Stimulated activated CD8-positive, alpha-beta memory T cell treated with anti-CD3 and anti-CD28 coated beads, Interleukin-15, amount 100 ng/mL, for 1 hour (primary cell): ENCODE results near the gene ADH5.
"Not testable (repeated sequence)": the region's sequence is repeated elsewhere in the genome, so short reads cannot be mapped to it uniquely, and the experiment has no call there.

Experiments
- DNase-seq: peaks from one replicate; pipeline ENCODE4 v3.0.0-alpha.2; 2020; ENCODE audit warnings: low read depth

Gene ADH5

DNA sequence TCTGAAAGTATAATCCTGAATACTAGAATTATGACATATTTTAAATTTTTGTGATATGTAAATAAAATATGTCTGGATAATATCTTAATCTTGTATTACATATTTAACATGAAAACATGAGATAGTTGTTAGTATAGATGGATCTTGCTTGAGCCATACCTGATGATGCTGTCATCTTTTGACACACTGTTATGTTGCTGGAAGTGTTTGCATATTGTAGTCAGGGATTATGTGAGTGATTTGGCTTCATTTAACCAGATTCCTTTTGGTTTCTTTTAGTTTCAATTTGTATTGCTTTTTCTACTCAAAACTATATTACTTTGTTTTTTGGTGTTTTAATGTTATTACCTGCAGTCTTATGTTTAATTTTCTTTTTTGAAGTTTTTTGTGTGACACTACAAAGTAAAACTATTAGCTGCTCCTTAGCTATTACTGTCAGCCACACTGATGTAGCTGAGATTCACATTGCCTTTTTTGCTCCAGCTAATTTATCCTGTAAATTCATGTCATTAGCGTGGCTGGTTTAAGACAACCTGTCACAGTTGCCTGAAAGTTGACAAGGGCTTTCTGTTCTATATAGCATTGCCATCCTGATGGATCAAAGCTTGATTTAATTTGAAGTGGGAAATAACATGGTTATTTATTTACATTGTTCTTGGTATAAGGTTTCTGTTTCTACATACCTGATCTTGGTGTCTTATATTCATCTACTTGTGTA, 59.4 kb downstream of the ADH5 start:
- no peak for DNase-seq

- DNase-seq = no peak
Measured at GRCh38 chr4:99028187-99028586, 60.4 kb downstream of the ADH5 start.

- DNase-seq = no peak
Measured at GRCh38 chr4:99027304-99027703, 61.3 kb downstream of the ADH5 start.

DNA sequence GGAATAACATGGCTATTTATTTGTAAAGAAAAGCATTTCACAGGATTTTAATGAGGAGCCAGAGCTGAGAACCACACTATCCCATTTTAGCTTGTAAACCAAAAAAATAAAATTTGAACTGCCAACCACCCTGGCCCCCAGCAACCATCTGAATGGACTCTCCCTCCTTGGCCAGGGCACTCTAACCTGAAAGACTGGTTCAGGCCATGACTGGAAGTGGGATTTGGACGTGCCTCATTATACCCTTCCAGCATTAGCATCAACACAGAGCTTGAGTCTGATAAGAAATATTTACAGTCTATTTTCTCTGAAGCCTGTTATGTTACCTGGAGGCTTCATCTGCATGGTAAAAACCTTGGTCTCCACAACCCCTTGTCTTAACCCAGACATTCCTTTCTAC, 63.1 kb downstream of the ADH5 start:
- no peak for DNase-seq

DNA sequence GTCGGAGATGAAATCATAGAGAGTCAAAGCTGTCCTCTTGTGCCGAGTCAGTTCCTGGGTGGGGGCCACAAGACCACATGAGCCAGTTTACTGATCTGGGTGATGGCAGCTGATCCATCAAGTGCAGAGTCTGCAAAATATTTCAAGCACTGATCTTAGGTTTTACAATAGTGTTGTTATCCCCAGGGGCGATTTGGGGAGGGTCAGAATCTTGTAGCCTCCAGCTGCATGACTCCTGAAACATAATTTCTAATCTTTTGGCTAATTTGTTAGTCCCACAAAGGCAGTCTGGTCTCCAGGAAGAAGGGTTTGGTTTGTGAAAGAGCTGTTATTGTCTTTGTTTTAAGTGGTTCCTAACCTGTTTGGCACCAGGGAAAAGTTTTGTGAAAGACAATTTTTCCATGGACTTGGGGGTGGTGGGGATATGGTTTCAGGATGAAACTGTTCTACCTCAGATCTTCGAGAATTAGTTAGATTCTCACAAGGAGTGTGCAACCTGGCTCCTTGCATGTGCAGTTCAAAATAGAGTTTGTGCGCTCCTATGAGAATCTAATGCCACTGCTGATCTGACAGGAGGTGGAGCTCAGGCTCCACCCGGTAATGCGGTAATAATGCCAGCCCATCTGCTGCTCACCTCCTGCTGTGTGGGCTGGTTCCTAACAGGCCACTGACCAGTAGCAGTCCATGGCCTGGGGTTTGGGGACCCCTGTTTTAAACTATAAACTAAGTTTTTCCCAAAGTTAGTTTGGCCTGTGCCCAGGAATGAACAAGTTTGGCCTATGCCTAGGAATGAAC, 63.9 kb downstream of the ADH5 start:
- DNase-seq = no peak

DNA sequence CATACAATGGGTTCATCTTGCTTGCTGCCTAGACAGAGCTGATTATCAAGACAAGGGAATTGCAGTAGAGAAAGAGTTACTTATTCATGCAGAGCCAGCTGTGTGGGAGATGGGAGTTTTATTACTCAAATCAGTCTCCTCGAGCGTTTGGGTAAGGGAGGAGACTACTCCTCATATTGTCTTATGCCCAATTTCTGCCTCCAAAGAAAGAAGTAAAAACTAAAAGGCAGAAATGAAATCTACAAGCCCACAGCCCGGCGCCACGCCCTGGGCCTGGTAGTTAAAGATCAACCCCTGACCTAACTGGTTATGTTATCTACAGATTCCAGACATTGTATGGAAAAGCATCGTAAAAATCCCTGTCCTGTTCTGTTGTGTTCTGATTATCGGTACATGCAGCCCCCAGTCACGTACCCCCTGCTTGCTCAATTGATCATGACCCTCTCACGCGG, 64.8 kb downstream of the ADH5 start:
- DNase-seq = not testable (repeated sequence)

GRCh38 chr4:99022566-99022965, 66.0 kb downstream of the ADH5 start:
- no peak for DNase-seq

- DNase-seq = no peak
Measured at GRCh38 chr4:99021386-99021785, 67.2 kb downstream of the ADH5 start.
